ENCODE results near the gene WDR62. TPM values are rescaled to one million over a fixed set of nuclear protein-coding genes. Genes with fewer than 3 reads are reported as not detected.

WDR62 gene
- total and polyA plus RNA-seq, 2 of the 8 experiments (the other 6 are each of a cell fraction or from before 2014, with no cell fraction given), result 28.2 to 39.5 TPM

GRCh38 chr19:36115453-36116343 is 61.0 kb downstream of the WDR62 start, which contains the start of gene TBCB (continued):
- no peak for TF ChIP-seq NANOG (IDR thresholded peaks at IDR 0.05; ENCODE audit: insufficient read depth, low read depth, low read length, poor library complexity, severe bottlenecking)
- peak; percentile 70; the same call in 1 of the 2 replicates for TF ChIP-seq YY1 (IDR thresholded peaks at IDR 0.05; ENCODE audit: low read depth, low read length)
- no peak for TF ChIP-seq HDAC2 (IDR thresholded peaks at IDR 0.05; ENCODE audit: borderline replicate concordance in 1 of 2, low read depth in 2 of 2, low read length in 2 of 2)
- no peak for TF ChIP-seq CHD7 (IDR thresholded peaks at IDR 0.05; ENCODE audit: insufficient replicate concordance, low read length)
- TF ChIP-seq FOSL1 (IDR thresholded peaks at IDR 0.05; ENCODE audit: insufficient read depth, low read depth, low read length), result no peak
- no peak for TF ChIP-seq KDM1A (IDR thresholded peaks at IDR 0.05; ENCODE audit: borderline replicate concordance, low read length)
- TF ChIP-seq TCF12 (IDR thresholded peaks at IDR 0.05; ENCODE audit: low read depth, low read length), result no peak
- TF ChIP-seq, protein P1, sequence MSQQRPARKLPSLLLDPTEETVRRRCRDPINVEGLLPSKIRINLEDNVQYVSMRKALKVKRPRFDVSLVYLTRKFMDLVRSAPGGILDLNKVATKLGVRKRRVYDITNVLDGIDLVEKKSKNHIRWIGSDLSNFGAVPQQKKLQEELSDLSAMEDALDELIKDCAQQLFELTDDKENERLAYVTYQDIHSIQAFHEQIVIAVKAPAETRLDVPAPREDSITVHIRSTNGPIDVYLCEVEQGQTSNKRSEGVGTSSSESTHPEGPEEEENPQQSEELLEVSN (IDR thresholded peaks at IDR 0.05), result no peak
